Esophagus muscularis mucosa (tissue), 4 donors: ENCODE results near the gene GALNT2. TPM values are rescaled to one million over a fixed set of nuclear protein-coding genes. Genes with fewer than 3 reads are reported as not detected.

Source experiments
- DNase-seq: peaks from one replicate; pipeline ENCODE4 v3.0.0-alpha.2; 2017; ENCODE audit errors: extremely low spot score
- H3K27ac ChIP-seq, 4 donors: fragments of 200-600 bp; sonication (generic); replicated peaks in 1 of 4; 1 replicate in 3 of 4; 2 replicates in 1 of 4; pipeline ENCODE4 v1.5.1; 2016 to 2019; ENCODE audit warnings: mild to moderate bottlenecking in 1 of 4
- H3K27me3 ChIP-seq, 4 donors: fragments of 200-600 bp; sonication (generic); one replicate each; pipeline versions ENCODE4 v1.5.1 to v1.6.0; 2016 to 2019
- H3K36me3 ChIP-seq, 4 donors: fragments of 200-600 bp; sonication (generic); one replicate each; pipeline ENCODE4 v1.5.1; 2016 to 2019
- H3K4me1 ChIP-seq, 4 donors: fragments of 200-600 bp; sonication (generic); one replicate each; pipeline ENCODE4 v1.5.1; 2016 to 2019
- H3K4me3 ChIP-seq, 4 donors: fragments of 200-600 bp; sonication (generic); 1 replicate in 2 of 4; 2 replicates in 2 of 4; pipeline ENCODE4 v1.5.1; 2016 to 2019; ENCODE audit warnings: mild to moderate bottlenecking in 4 of 4, moderate library complexity in 1 of 4
- H3K9me3 ChIP-seq, 4 donors: fragments of 200-600 bp; sonication (generic); 1 replicate in 3 of 4; 2 replicates in 1 of 4; pipeline ENCODE4 v1.5.1; 2016 to 2019
- EP300 ChIP-seq: sonication (generic); formaldehyde crosslinking; IDR thresholded peaks from one replicate; pipeline ENCODE4 v1.6.1; 2017; ENCODE audit warnings: antibody characterized with exemption
- POLR2A ChIP-seq: fragments of 450-650 bp; IDR thresholded peaks from one replicate; pipeline ENCODE4 v1.6.1; 2017; ENCODE audit warnings: antibody characterized with exemption, moderate library complexity, mild to moderate bottlenecking, low read depth
- POLR2AphosphoS5 ChIP-seq, 2 donors: sonication (generic); formaldehyde crosslinking; IDR thresholded peaks; one replicate each; pipeline ENCODE4 v1.6.1; 2017; ENCODE audit warnings: antibody characterized with exemption in 2 of 2
- WGBS: methylation state at CpG from one replicate; pipeline ENCODE4 v1.1.5; 2018; 5-methylcytosine and 5-hydroxymethylcytosine counted together
- intact Hi-C: fragments of 100-400 bp; cut with DNase I; formaldehyde crosslinking; loops from one replicate; pipeline ENCODE4 v1.15.1; 2023
- total RNA-seq, 4 donors: library from RNA; depleted of rRNA; stranded (reverse); fragments of >200 nt; gene quantifications; one replicate each; pipeline versions ENCODE4 v1.1.0 to v1.2.1, GENCODE V29; 2016
- TF ChIP-seq, protein P1 (sequence below), 3 experiments: fragments of 200-600 bp in 2 of 3; fragments of 450-650 bp in 1 of 3; sonication (generic) in 2 of 3; IDR thresholded peaks; one replicate each; pipeline ENCODE4 v1.5.1; 2017 to 2019; ENCODE audit warnings: antibody characterized with exemption in 3 of 3, mild to moderate bottlenecking in 2 of 3, moderate library complexity in 1 of 3

The GALNT2 gene
- total RNA-seq, 4 donors from 2014 or later = 89.6 to 145 (median 129) TPM

DNA sequence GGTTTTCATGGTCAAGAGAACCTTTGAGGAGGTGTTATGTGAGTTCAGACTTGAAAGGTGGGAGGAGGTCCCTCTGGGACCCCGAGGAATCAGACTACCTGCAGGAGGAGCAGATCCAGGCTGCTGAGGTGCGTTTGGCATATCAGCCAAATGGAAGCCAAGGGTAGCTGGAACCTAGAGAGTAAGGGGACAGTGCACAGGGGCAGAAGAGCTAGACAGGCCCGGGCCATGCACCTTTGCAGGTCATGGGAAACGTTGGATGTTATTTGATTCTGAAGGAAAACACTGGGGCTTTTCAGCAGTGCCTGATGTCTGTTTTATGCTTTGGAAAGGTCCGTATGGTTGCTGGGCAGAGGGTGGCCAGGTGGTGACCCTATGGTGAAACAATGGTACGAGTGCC is 189.9 kb downstream of the GALNT2 start:
- DNase-seq = no peak
- no peaks in the 10 kb centered on the region for H3K4me1 ChIP-seq
- TF ChIP-seq EP300 (no peak), POLR2A (no peak), POLR2AphosphoS5 (IDR thresholded peaks at IDR 0.05) (no peak)
- TF ChIP-seq, protein P1, sequence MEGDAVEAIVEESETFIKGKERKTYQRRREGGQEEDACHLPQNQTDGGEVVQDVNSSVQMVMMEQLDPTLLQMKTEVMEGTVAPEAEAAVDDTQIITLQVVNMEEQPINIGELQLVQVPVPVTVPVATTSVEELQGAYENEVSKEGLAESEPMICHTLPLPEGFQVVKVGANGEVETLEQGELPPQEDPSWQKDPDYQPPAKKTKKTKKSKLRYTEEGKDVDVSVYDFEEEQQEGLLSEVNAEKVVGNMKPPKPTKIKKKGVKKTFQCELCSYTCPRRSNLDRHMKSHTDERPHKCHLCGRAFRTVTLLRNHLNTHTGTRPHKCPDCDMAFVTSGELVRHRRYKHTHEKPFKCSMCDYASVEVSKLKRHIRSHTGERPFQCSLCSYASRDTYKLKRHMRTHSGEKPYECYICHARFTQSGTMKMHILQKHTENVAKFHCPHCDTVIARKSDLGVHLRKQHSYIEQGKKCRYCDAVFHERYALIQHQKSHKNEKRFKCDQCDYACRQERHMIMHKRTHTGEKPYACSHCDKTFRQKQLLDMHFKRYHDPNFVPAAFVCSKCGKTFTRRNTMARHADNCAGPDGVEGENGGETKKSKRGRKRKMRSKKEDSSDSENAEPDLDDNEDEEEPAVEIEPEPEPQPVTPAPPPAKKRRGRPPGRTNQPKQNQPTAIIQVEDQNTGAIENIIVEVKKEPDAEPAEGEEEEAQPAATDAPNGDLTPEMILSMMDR (IDR thresholded peaks at IDR 0.05) = no peak
- H3K27ac ChIP-seq = no peak overlapping the region
- H3K4me3 ChIP-seq = no peak overlapping the region
- H3K9me3 ChIP-seq = no peaks in the 10 kb centered on the region
- H3K36me3 ChIP-seq = peaks cover 27 to 92% (median 62%) of the 10 kb centered on the region in 4 donors
- no peaks in the 10 kb centered on the region for H3K27me3 ChIP-seq
- WGBS = 88% methylated on average over 6 of the region's 6 CpGs
- intact Hi-C loops = no loop called here

DNA sequence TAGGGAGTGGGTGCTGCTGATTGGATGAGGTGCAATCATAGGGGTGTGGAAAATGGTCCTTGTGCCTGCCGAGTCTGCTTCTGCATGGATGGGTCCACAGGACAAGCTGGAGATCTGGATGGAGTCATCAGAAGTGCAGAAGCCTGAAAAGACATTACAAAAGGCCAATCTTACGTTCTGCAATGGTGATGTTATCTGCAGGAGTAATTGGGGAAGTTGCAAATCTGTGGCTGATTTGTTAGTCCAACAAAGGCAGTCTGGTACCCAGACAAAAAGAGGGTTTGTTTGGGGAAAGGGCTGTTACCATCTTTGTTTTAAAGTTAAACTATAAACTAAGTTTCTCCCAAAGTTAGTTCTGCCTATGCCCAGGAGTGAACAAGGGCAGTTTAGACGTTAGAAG is 192.6 kb downstream of the GALNT2 start:
- H3K27ac ChIP-seq = no peak overlapping the region
- H3K4me3 ChIP-seq = no peak overlapping the region
- no peaks in the 10 kb centered on the region for H3K9me3 ChIP-seq
- 87% methylated on average over 3 of the region's 3 CpGs for WGBS
- no peak for DNase-seq
- intact Hi-C loops = no loop called here
- no peaks in the 10 kb centered on the region for H3K4me1 ChIP-seq
- H3K27me3 ChIP-seq = no peaks in the 10 kb centered on the region
- TF ChIP-seq, protein P1 (IDR thresholded peaks at IDR 0.05) = no peak
- TF ChIP-seq POLR2AphosphoS5 (IDR thresholded peaks at IDR 0.05) = no peak
- no peak for TF ChIP-seq POLR2A
- no peak for TF ChIP-seq EP300
- peaks cover 50 to 92% (median 73%) of the 10 kb centered on the region in 4 donors for H3K36me3 ChIP-seq

DNA sequence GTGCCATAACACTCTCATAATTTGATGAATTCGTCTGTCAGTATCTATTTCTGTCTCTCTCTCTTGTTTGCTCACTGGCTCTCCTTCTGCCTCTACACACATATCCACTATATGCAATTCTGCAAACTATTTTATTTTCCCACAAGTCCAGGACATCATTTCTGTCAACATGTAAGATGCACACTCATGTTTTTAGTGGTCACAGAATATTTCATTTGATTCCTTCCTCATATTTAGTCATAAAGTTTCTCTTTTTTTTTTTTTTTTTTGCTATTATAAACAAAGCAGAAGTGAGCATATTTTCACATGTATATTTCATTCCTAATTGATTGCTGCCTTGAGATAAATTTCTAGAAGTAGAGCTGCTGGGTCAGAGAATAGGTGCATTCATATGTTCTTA is 193.8 kb downstream of the GALNT2 start:
- Histone ChIP-seq H3K9me3 (no peaks in the 10 kb centered on the region), H3K4me1 (no peaks in the 10 kb centered on the region), H3K27me3 (no peaks in the 10 kb centered on the region), H3K4me3 (no peak overlapping the region), H3K27ac (no peak overlapping the region), H3K36me3 (peaks cover 51 to 92% (median 73%) of the 10 kb centered on the region in 4 donors)
- no peak for TF ChIP-seq POLR2A
- no peak for TF ChIP-seq EP300
- TF ChIP-seq, protein P1 (IDR thresholded peaks at IDR 0.05) = no peak
- no peak for TF ChIP-seq POLR2AphosphoS5 (IDR thresholded peaks at IDR 0.05)
- WGBS = 60% methylated on average over 1 of the region's 1 CpG
- intact Hi-C loops = no loop called here
- DNase-seq = no peak

DNA sequence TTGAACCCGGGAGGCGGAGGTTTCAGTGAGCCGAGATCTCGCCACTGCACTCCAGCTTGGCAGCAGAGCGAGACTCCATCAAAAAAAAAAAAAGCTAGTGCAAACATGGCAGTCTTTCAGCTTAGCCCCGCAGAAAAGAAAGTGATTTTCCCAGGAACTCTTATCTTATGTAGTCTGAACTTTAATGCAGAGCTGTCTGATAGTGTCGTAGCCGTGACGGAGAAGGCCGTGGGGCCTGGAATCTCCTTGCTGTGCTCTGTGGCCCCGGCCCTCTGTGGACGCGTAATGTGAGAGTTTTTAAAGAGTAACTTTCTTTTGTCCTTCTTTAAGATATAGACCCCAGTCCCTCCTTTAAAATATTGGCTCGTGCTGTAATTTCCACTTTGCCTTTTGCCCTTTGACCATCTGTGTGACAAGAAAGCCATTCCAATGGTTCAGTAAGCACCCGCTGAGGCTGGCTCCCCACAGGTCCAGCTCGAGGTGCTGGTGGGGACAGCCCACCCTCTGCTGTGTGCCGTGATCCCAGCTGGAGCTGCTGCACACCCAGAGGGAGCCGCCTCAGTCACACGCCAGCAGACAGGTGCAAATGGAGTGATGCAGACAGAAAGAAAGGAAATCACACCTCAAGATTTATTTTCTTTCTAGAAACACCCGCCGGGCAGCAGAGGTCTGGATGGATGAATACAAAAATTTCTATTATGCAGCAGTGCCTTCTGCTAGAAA is 195.1 kb downstream of the GALNT2 start:
- peaks cover 51 to 92% (median 72%) of the 10 kb centered on the region in 4 donors for H3K36me3 ChIP-seq
- 91% methylated on average over 20 of the region's 21 CpGs for WGBS
- H3K4me3 ChIP-seq = no peak overlapping the region
- no peaks in the 10 kb centered on the region for H3K9me3 ChIP-seq
- no peak overlapping the region for H3K27ac ChIP-seq
- TF ChIP-seq POLR2AphosphoS5 (IDR thresholded peaks at IDR 0.05) = no peak
- no peak for TF ChIP-seq POLR2A
- no peak for TF ChIP-seq EP300
- TF ChIP-seq, protein P1 (IDR thresholded peaks at IDR 0.05) = no peak
- no peaks in the 10 kb centered on the region for H3K27me3 ChIP-seq
- intact Hi-C loops = no loop called here
- H3K4me1 ChIP-seq = peaks cover 0 to 8% (median 2%) of the 10 kb centered on the region in 4 donors
- DNase-seq = no peak
